ENCODE data around the gene DEXI.

The DEXI gene

DNA sequence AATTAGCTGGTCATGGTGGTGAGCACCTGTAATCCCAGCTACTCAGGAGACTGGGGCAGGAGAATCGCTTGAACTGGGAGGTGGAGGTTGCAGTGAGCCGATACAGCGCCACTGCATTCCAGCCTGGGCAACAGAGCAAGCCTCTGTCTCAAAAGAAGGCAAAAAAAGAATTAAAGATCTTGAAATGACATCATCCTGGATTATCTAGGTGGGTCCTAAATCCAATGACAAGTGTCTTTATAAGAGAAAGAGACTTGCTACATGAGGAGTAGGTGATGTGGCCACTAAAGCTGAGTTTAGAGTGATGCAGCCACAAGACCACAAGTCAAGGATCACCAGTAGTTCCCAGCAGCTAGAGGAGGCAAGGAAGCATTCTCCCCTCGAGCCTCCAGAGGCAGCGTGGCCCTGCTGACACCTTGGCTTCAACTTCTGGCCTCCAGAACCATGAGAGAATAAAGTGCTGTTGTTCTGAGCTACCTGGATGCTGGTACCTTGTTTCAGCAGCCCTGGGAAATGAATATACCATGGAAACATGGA, 49.4 kb downstream of the DEXI start:
- no peak for DNase-seq (ENCODE audit: low read depth)

DNA sequence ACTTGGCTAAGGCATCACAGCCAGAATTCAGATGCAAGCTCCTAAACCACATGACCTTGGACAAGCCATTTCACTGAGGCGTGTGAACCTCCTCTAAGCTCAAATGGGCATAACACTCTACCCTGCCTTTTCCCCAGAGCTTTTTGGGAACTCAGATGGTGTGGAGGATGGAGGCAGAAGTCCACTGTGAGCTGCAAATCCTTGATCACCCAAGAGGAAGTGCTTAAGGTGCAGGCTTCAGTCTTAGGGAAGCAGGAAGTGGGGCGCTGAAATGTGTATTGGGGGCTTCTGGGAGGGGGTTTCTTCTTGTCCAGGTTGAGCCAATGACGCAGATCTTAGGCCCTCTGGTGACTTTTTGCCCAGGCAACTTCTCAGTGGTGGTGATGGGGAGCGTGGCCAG, 52.4 kb downstream of the DEXI start:
- no peak for DNase-seq (ENCODE audit: low read depth)

DNA sequence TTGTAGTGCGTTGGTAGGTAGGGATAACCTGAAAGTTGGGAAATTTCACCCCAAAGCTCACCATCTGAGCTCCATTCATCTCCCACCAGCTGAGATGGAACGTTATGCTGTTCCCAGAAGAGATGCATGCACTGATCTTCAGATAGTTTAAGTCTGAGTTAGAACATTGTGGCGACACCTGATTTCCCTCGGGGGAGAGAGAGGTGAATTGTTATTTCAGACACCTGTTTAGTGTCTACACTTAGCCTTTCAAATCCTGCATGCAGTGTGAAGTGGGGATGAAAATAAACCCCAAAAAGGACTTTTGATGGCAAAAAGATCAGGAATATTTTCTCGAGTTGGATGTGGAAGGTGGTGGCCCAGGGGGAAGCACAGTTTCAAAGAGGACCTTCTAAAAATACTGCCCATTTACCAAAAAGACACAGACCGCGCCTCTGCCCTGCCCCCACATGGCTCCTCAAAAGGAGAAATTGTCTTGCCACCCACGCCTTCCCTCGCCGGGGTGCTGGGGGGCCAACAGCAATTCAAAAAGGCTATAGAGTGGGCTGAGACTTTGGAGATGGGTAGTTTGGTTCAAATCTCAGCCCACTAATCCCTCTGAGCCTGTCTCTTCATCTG, 53.8 kb downstream of the DEXI start:
- no peak for DNase-seq (ENCODE audit: low read depth)

DNA sequence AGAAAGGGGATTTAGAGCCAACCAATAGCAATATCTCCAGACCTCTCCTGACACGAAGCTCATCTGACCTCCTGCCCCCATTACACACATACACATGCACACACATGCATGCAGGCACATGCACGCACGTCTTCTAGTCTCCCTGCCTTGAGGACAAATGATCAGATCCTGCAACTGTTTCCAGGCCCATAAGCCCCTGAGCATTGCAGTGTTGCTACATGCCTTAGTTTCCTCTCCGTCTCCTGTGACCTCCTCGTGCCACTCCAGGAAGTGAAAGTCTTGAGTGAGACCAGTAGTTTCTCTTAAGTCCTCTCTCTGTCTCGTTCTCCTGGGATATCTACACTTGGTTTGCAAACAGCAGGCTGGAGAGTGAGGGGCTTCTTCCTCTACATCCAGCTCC, 57.0 kb downstream of the DEXI start:
- no peak for DNase-seq (ENCODE audit: low read depth)

GRCh38 chr16:10883004-10883403, 59.3 kb downstream of the DEXI start:
- DNase-seq (ENCODE audit: low read depth), result no peak

DNA sequence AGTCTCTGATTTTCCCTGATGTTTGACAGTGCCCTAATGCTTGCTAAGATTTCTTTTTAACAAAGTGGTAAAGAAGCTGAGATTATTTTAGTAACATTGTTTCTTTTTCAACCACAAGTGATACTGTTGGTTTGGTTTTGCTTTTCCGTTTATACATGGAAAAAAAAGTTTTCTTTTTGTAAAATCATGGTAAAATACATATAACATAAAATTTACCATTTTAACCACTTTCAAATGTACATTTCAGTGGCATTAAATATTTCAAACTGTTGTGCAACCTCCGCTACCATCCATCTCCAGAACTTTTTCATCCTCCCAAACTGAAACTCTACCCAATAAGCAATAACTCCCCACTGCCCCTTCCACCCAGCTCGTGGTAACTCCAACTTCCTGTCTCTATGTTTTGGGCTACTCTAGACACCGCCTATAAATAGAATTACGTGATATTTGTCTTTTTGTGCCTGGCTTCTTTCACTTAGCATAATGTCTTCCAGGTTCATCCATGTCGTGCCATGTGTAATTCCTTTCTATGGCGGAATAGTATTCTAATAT, 60.7 kb downstream of the DEXI start:
- no peak for DNase-seq (ENCODE audit: low read depth)

- DNase-seq (ENCODE audit: low read depth), result no peak
Measured at GRCh38 chr16:10880594-10881452, 61.4 kb downstream of the DEXI start.

DNA sequence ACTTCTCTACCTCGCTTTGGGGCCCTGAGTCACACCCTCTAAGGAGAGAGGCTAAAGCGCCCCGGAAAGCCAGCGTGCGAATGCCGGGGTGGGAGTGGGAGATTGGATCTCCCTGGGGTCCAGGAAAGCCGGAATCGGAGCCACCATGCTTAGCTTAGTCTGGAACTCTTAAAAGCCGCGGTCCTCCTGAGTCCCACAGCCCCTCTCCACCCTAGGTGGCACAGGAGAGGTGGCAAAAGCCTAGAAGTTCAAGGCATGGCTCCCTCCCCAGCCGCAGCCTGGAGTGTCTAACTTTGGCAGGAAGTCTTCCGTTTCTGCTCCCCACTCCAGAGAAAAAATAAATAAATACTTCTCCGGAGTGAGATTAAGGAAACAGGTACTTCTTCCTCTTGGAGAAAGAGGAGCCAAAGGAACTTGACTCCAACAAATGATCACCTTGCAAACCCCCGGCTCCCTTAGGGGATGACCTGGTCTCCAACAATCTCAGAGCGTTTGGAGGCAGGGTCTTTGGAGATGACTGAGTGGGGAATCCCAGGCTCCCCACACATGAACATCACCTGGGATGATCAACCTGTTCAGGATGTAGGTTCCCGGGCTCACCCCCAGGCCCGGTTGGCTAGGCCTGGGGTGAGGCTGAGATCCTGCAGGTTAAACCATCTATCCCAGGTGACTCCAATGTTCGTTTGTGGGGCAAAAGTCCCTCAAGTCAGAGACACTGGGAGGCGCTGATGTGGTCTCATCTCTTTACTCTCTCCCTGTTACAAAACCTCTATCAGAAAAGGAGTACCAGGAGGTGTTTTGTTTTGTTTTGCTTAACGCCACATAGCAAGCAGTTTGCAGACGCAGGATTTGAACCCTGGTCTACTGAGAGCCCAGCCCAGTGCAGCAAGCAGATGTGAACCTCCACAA, 62.3 kb downstream of the DEXI start:
- DNase-seq (ENCODE audit: low read depth), result no peak
